NCI-H345 (cell line): ENCODE data around the gene DVL1.
A peak's percentile ranks its signal among the peaks of the same experiment; 100 is the strongest.

Source experiments
- DNase-seq: peaks from one replicate; lab custom pipeline; 2025; lab: John Stamatoyannopoulos, UW

Gene DVL1

DNA sequence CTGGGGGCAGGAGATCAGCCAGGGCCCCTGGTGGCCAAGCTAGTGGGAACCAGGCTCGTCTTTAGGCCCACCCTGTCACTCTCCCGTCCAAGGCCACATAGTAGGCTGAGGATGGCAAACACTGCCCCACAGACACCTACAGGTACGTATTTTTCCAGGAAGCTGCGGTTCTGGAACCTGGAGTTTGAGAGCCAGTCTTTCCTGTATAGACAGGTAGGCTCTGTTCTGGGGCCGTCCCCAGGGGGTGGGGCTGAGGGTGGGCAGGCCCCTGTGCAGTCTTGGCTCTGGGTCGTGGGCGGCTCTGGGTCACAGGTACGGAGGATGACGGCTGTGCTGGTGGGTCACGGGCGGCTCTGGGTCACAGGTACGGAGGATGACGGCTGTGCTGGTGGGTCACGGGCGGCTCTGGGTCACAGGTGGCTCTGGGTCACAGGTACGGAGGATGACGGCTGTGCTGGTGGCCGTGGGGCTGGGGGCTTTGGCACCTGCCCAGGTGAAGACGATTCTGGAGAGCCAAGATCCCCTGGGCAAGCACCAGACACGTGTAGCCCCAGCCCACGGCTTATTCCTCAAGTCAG is 38.7 kb downstream of the DVL1 start:
- DNase-seq, result no peak

DNA sequence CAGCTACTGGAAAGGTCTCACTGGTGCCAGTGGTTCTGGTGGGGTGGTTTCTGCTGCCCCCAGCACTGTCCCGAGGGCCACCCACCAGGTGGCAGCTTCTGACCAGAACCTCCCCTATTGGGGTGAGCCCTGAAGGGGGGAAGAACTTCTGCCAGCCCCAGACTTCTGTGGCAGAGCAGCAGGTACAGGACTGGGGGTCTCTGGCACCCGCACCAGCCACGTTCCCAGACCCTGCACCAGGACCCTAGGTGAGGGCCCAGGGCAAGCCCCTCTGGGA is 39.2 kb downstream of the DVL1 start:
- no peak for DNase-seq

DNA sequence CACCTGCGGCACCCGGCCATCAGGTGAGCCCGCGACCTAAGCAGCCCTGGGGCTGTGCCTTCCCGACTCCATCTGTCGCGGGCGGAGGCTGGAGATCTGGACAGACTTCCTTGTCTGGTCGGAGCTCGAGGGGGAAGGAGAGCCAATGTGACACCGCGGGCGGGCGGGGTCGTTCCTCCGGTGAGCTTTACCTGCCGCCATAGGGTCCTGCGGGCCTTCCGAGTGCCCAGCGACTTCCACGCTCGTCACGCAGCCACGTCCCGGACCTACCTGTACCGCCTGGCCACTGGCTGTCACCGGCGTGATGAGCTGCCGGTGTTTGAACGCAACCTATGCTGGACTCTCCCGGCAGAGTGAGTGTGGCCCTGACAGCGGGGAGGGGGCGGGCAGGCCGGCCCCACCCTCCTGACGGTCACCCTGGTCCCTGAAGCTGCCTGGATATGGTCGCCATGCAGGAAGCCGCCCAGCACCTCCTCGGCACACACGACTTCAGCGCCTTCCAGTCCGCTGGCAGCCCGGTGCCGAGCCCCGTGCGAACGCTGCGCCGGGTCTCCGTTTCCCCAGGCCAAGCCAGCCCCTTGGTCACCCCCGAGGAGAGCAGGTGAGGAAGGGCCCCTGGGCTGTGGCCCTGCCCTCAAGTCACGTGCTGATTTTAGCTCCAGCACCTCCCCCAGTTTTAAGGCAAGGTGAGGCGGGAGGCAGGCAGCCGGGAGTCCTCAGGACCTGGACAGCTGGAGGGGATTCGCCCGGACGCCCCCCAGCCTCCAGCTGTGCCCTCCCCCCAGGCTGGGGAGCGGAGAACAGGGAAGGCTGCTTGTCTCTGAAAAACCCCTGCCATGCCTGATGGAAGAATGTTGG is 39.7 kb downstream of the DVL1 start:
- no peak for DNase-seq

DNA sequence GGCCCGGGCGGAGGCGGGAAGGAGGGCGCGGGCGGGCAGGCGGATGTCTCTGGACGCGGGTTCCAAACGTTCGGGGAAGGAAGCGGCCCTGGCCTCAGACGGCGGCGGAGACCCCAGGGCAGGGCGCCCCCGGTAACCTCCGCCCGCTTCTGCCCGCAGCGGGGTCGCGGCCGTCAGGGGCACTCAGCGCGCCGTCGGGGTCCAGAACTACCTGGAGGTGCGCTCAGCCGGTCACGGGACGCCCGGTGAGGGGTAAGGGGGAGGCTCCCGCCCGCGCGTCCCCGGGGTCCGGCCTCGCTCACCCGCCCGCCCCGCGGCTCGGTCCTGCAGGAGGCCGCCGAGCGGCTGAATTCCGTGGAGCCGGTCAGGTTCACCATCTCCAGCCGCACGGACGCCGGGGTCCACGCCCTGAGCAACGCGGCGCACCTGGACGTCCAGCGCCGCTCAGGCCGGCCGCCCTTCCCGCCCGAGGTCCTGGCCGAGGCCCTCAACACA is 40.4 kb downstream of the DVL1 start:
- DNase-seq, result no peak

DNA sequence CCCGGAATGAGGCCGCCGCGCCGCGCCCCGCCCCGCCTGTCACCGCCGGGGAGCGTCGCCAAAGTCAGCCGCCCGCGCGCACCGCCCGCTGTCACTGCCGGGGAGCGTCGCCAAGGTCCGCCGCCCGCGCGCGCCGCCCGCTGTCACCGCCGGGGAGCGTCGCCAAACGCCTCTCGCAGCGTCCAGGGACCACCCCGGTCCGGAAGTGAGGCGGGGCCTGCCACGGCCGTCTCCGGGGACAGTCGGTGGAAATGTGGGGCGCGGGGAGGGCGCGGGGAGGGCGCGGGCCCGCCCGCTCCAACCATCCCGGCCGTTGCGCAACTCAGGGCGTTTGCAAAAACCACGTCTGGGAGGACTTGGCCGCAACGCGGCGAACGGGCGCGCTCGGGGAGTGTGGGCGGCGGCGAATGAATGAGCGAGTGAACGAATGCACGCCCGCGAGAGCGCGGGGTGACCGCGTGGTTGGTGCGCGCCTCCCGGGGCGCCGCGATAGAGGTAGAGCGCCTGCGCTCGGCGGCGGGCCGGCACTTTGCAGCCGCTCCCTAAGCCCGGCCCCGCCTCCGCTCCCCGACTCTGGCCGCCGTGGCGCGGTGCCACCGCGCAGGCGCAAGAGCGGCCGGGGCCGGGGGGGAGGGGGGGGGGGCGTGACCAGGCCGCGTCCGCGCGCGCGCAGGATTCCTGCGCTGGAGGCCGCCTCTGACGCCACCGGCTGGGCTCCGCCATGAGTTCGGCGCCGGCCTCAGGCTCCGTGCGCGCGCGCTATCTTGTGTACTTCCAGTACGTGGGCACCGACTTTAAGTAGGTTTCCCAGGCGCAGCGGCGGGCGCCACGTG is 41.1 kb downstream of the DVL1 start, which contains the start of the genes ACAP3 and PUSL1:
Gene ACAP3 (minus strand): TSS at position 8 of the 833 bp plus-strand sequence. CDS start 115 bp downstream, outside the sequence.
Gene PUSL1 (plus strand): TSS at position 675 of the 833 bp plus-strand sequence. CDS start 47 bp downstream, at position 722.
- DNase-seq, result peak; percentile 93

DNA sequence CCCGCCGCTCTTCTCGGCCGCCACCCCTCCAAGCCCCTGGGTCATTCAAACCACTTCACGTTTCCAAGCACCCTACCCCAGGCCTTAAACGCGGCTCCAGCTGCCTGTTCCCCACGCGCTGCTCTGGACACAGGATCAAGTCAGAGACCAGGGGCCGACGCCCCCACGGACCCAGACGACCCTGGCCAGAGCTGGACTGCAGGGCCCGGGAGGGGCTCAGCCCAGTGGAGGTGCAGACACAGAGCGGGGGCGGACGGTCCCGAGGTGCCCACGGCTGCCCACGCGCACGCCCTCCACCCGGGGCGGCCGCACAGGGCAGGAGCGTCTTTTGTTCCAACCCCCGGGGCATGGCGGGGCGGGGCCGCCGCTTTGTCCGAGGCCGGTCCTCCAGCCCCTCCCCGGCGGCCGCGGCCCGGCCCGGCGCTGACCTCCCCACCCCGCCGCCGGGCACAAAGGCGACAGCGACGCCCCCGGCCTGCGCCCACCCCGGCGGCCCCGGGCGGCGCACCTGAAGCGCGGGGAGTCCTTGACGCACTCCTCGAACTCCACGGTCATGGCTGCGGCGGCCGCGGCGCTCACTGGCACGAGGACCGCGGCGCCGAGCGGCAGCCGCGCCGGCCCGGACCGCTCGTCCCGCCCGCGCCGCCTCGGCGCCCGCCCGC is 41.8 kb downstream of the DVL1 start:
- no peak for DNase-seq

DNA sequence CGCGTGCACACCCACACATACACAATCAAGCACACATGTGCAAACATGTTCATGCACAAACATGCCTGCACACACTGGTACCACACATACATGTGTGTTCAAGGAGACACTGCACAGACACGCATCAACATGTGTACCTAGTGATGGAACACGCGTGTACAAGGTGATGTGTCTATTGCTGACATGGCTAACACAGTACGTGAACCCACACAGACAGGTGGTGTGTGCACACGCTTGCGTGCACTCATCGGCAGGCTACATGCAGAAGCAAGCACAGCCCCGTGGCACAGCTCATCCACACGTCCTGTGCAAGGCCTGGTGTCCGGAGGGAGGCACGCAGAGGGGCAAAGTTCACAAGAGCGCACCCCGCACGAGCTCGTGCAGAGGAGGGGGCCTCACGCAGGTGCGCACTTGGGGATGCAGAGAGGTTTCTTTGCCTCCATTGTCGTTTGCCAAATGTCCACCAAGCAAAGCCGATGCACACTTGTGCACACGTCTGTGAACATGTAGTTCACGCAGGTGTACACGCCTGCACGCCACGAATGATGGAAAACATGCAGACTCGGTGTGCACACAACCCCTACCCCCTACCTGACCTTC is 42.5 kb downstream of the DVL1 start:
- DNase-seq, result no peak

DNA sequence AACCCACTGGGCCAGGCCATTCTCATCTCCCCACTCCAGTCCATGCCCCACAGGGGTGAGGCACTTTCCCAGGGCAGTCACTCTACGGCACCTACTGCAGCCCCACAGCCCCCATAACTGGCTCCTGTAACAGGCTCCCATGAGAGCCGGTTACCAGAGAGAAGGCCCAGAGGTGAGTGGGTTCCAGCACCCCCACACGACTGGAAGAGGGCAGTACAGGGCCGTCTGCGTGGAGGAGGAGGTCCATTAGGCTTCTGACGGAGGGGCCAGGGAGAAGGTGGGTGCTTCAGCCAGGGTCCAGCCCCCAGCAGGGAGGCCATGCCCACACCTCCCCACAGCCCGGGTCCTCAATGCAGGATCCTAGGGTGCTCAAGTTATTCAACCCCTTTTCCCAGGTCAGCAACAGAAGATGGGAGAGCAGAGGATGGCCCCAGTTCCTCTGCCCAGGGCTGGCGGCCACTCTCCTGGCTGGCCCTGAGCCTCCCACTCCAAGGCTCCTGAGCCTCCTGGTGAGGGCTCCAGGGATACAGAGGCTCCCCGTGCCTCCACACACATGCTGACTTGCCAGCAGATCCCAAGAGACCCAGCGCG is 43.1 kb downstream of the DVL1 start:
- DNase-seq, result no peak

DNA sequence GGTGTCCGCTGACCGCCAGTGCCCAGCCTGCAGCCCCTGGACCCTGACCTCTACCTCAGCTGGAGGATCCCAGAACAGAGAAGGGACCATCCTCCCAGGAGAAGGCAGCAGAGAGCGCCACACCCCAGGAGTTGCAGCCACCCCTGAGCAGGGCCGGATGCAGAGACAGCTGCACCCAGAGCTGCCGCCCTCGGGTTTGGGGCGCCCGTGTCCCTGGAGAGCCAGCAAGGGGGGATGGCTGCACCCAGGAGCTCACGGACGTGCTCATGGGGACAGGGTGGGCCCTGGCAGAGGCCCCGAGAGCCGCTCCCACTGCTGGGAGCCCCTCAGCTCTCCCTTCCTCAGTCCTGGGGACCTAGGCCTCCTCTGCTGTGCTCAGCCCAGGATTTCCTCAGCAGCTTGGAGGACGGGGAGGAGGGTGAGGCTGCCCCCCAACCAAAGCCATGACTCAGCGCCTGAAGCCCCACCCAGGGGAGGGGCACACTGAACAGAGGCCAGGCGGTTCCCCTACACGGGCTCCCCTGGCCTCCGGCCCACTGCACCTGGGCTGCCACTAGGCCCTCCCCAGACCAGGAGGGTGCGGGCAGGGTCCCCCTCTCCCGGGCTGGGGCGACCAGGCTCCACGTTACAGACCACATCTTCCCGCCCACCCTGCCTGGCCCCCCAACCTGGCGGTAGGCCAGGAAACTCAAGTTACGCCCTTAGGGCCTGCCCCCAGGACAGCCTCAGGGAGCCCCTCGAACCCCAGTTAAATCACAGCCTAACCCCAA is 43.7 kb downstream of the DVL1 start:
- peak; percentile 34 for DNase-seq

DNA sequence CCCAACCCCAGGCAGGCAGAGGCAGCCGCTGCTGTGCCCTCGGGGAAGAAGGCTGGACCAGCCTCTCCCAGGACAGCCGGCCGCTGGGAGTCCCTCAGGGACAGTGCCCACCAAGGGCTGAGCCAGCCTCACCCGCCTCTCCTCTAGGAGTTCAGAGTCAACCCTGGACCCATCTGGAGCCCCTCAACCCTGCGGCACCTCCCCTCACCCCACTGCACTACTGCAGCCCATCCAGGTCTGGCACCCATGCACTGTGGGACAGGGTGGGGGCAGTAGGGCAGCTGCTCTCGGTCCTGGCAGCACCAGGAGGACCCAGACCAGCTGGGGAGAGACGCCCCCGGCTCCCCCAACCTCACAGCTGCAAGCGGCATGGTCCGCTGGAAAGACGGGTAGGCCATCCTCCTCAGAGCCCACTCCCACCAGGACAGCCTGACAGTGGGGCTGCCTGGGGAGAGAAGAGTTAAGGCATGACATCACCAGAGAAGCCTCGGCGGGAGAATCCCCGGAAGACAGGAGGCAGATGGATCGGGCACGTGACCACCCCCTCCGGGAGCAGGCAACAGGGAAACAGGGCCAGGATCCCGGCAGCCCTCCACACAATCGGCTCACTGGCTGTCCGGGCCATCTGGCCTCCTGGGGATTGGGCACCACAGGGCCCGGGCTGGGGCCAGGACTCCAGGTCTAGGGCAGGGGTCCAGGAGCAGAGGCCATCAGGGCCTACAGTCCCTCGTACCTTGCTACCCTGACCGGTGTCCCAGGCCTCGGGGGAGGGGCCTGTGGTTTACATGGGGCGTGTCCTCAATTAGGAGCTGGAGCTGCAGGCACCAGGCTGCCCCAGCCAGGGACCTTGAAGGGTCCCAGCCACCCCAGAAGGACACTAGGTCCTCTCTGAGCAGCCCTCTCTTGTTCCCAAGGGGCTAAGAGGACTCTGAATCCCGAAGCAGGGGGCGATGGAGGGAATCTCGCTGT is 44.6 kb downstream of the DVL1 start:
- DNase-seq, result peak; percentile 82

DNA sequence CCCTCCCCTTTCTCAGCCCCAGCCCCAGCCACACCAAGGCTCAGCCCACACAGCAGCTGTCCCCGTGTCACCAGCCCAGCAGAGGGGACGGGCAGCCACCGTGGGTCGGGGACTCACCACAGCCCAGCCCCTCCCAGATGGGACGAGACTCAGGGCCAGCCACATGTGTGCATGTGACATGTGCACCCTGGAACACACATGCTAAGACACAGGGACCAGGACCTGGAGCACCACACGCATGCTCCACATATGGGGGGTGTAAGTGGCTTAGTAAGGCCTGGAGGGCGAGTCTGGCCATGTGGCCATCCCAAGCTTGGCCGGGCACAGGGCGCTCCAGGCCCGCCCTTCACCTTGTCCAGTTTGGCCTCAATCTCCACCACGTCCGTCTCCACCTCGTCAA is 45.5 kb downstream of the DVL1 start:
- DNase-seq, result no peak

DNA sequence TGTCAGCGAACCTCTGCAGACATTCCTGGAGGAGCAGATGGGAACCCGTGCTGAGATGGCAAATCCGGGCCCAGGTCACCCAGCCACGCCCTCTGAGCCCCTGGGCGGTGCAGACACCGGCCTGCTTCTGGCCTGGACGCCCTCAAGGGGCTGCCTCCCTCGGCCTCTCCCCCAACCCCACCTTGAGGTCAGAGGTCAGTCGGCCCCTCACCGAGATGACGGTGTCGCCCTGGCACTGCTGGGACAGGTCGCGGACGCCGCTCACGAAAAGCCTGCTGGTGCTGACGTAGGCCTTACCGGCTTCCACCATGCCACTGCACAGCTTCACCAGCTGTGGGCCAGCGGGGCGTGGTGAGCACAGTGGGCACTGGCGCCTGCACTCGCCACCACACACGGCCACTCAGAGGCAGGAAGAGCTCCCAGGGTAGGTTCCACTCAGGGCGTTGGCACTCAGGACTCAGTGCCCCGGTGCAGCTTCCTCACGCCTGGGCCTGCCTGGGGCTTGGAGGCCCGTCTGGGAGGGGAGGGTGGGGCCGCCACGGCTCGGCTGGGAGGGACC is 46.2 kb downstream of the DVL1 start:
- no peak for DNase-seq

DNA sequence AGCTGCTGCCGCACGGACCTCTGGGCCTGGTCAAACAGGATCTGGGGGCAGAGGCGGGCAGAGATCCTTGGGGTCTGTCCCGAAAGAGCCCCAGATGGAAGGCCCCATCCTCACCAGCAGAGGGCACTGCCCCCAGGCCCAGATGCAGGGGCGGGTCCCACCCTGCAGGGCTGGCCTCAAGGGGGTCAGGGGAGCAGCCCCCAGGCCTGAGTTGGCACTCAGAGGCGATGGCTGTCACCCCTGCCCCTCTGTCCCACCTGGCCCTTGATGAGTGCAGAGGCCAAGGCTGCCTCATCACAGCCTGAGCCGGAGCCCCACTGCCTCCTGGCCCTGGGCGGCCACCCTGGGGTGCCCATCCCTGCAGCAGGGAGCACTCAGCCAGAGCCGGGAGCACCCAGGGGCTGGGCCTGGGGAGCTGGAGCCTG is 47.2 kb downstream of the DVL1 start:
- no peak for DNase-seq

DNA sequence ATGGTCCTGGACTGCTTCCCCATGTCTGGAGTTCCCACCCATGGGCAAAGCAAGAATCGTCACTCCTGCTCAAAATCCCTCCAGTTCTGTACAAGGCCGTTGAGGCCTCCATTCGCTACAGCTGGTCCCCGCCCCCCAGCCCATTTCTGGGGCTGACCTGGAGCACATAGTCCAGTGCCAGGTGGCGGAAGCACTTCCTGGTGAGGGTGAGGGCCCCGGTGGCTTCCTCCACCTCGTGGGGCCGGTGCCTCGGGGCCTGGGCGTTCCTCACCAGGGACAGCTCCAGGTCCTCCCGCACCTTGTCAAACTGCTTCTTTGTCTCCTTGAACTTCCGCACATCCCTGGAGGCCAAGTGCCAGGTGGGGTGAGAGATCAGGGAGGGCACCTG is 48.9 kb downstream of the DVL1 start:
- DNase-seq, result no peak

DNA sequence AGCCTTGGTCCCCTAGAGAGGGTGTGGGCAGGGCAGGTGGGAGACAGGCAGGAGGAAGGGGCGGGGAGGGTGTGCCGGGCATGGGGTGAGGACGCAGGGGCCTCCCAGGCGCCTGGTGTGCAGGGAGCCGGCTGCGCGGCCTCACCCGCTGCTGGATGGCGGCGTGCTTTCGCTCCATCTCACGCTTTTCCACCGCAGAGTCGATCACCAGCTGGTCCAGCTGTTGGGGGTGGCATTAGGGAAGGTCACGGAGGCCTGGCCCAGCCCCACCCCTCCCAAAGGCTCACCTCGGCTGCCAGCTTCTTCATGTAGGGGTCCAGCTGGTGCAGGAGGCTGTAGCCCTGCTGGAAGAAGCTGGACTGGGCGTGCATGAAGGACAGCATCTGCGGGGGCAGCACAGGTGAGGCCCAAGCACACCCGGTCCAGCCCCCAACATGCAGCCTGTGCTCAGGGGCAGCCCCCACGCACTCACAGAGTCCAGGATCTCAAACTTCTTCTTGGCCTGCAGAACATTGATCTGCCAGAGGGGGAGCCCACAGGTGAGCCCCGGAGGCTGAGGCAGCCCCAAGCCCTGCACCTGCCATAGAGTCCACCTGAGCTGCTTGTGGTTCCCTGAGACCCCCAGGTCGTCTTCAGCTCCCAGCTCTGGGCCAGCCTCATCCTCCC is 49.4 kb downstream of the DVL1 start:
- peak; percentile 29 for DNase-seq

DNA sequence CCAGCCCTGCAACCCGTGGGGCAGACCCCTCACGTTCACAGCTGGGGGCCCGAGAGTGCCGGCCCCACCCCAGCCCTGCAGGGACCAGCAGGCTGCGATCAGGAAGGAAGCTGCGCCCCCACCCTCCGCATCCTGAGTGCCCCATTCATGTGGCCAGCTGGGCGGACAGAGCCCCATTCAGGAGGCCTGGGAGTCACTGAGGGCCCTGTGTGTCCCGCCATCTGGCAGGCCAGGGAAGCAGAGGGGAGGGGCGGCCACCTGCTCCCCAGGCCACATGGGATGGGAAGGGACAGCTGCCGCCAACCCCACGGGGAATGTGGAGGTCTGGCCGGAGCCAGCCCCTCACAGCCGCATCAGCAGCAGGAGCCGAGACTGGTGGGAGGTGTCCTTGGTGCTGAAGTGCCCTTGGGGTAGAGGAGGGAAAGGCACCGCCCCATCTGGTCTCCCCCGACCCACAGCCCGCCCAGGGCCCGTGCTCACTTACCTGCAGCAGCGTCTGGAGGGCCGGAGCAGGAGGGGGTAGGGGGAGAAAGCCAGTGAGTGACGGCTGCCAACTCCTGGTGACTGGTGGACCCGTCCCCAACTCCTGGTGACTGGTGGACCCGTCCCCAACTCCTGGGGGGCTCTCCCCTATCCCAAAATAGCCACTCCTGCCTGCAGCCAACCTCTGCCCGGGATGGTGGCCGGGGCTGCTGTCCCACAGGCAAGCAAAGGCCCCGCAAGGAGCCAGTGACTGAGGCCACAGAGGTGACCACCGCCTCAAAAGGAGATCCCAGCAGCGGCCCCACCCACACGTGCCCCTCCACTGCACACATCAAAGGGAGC is 50.1 kb downstream of the DVL1 start:
- no peak for DNase-seq

DNA sequence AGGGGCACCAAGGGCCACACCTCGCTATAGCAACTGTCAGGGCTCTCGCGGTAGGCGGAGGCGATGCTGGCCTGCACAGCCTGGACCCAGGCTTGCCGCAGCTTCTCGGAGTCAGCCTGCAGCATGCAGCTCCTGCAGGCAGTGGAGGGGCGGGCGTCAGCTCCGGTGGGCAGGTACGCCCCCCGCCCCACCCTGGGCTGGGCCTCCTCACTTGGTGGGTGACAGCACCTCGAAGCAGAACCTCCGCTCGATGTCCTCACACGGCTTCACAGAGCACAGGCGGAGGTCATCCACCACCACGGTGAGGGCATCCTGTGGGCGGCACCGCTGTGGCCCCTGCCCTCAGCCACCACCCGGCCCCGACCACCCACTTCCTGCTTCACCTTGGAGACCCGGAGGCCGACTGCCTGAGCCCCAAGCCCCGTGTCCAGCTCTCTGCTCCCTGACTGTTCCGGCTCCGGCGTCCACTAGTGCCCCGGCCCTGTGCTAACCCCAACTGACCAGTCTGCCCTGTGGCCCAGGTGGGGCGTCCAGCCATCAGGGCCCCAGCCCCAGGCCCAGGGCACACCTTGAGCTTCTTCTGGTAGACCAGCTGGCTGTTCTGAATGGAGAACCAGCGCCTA is 51.3 kb downstream of the DVL1 start:
- no peak for DNase-seq
